Cardiac septum (tissue), 1 donor: ENCODE measurements around the gene SCYGR3. TPM values are rescaled to one million over a fixed set of nuclear protein-coding genes. Genes with fewer than 3 reads are reported as not detected.

Experiments
- DNase-seq: peaks from one replicate; pipeline ENCODE4 v3.0.0-alpha.2; 2020; ENCODE audit warnings: low spot score
- intact Hi-C: fragments of 100-400 bp; cut with DNase I; formaldehyde crosslinking; loops from one replicate; pipeline ENCODE4 v1.14.0; 2022
- total RNA-seq: library from RNA; stranded (reverse); fragmentation: NEBNext Ultra II Directional; extraction: Animal tissue kit (Norgen Biotek cat#: 25700); gene quantifications from one replicate; pipeline ENCODE4 v1.2.1, GENCODE V29; 2021
- donor health status: DM: no; HTN: no; CAD: no.

SCYGR3 gene
- total RNA-seq, 1 donor from 2014 or later = not detected

GRCh38 chr2:227576110-227576509, 38.5 kb downstream of the SCYGR3 start:
- intact Hi-C loops = loop anchor here (10.0 kb wide), 1 partner anchor 171 kb away; no protein-coding TSS in a partner anchor

GRCh38 chr2:227570615-227571014, 44.0 kb downstream of the SCYGR3 start:
- no peak for DNase-seq
- intact Hi-C loops = loop anchor here (10.0 kb wide), 1 partner anchor 166 kb away; no protein-coding TSS in a partner anchor

More at GRCh38 chr2:227576110-227576509, 38.5 kb downstream of the SCYGR3 start:
- no peak for DNase-seq

- intact Hi-C loops = no loop called here
- DNase-seq = no peak
Observed at GRCh38 chr2:227568852-227569169, 45.8 kb downstream of the SCYGR3 start.

- DNase-seq = no peak
- intact Hi-C loops = no loop called here
Observed at GRCh38 chr2:227566012-227566411, 48.6 kb downstream of the SCYGR3 start.

GRCh38 chr2:227565080-227565479, 49.6 kb downstream of the SCYGR3 start:
- no peak for DNase-seq
- intact Hi-C loops = no loop called here

Other genes starting within 250 kb of the SCYGR3 start
- gene TM4SF20, start 235.5 kb downstream of the SCYGR3 start, total RNA-seq = not detected
- gene SCYGR1, start 226.9 kb downstream of the SCYGR3 start, total RNA-seq = not detected
- 58.2 TPM for gene AGFG1, start 142.7 kb downstream of the SCYGR3 start, total RNA-seq
- not detected for gene SCYGR2, start 15.9 kb downstream of the SCYGR3 start, total RNA-seq
- gene SCYGR4, start 2.7 kb upstream of the SCYGR3 start, total RNA-seq = not detected
- not detected for gene SCYGR5, start 52.0 kb upstream of the SCYGR3 start, total RNA-seq
- 0.38 TPM for gene SLC19A3, start 103.2 kb upstream of the SCYGR3 start, total RNA-seq
- not detected for gene SCYGR6, start 109.9 kb upstream of the SCYGR3 start, total RNA-seq
- not detected for gene SCYGR7, start 113.5 kb upstream of the SCYGR3 start, total RNA-seq
- gene SCYGR8, start 131.1 kb upstream of the SCYGR3 start, total RNA-seq = not detected
- gene CCL20, start 199.0 kb upstream of the SCYGR3 start, total RNA-seq = not detected